Right lobe of liver (tissue), 4 donors: ENCODE data around the gene ZC3H12C.

ENCODE experiments used
- POLR2A ChIP-seq: fragments of 450-650 bp; IDR thresholded peaks from one replicate; pipeline ENCODE4 v1.6.1; 2017; ENCODE audit warnings: antibody characterized with exemption, mild to moderate bottlenecking
- TF ChIP-seq, protein P1 (sequence below), 4 donors: fragments of 200-600 bp in 3 of 4; fragments of 450-650 bp in 1 of 4; IDR thresholded peaks; one replicate each; pipeline versions ENCODE4 v1.5.1 to v1.8.0; 2016 to 2022; ENCODE audit warnings: antibody characterized with exemption in 4 of 4, mild to moderate bottlenecking in 2 of 4
- donor health status: DM: no; HTN: no; CAD: no.
- donor health status: DM: no; HTN: no; CAD: no.
- donor health status: DM: no; HTN: yes; CAD: no.

DNA sequence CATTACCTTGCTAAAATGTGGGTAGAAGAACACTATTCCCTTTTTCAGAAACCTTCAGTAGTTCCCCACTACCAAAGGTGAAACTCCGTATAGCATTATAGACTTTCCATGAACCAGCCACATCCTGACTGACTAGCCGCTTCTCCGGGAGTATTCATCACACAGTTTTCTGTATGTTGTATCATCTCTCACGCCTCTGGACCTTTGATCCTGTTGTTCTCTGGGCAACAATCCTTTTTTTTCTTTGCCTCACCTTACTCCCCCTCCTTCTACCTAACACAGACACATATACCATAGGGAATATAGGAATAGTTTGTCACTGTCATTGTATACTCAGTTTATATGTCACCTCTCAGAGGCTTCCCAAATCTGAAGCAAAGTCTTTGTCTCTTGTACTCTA, 20.8 kb downstream of the ZC3H12C start:
- TF ChIP-seq, protein P1, sequence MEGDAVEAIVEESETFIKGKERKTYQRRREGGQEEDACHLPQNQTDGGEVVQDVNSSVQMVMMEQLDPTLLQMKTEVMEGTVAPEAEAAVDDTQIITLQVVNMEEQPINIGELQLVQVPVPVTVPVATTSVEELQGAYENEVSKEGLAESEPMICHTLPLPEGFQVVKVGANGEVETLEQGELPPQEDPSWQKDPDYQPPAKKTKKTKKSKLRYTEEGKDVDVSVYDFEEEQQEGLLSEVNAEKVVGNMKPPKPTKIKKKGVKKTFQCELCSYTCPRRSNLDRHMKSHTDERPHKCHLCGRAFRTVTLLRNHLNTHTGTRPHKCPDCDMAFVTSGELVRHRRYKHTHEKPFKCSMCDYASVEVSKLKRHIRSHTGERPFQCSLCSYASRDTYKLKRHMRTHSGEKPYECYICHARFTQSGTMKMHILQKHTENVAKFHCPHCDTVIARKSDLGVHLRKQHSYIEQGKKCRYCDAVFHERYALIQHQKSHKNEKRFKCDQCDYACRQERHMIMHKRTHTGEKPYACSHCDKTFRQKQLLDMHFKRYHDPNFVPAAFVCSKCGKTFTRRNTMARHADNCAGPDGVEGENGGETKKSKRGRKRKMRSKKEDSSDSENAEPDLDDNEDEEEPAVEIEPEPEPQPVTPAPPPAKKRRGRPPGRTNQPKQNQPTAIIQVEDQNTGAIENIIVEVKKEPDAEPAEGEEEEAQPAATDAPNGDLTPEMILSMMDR (IDR thresholded peaks at IDR 0.05) = no peak
- no peak for TF ChIP-seq POLR2A
